Measurements from ENCODE around the gene ABHD12.

DNA sequence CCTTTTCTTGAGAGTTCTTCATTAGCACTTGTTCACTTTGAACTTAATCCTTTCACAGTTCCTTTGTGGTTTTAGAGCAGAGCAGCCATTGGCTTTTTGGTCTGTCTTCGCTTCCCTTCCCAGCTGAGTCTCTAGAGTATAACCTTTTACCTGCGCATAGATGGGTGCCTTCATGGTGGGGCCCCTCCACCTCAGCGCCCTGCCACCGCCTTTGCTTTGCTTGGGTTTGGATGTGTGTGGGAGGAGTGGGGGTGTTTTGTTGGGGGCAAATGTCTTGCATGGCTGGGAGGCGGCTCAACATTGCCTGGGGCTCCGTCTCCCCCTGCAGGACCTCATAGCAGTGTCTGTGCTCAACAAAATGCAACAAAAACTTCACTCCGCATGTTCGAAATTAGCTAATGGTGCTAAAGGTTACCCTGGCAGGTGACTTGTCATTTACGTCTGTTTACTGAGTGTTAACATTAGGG, 130.8 kb downstream of the ABHD12 start:
- TF ChIP-seq, protein P1, sequence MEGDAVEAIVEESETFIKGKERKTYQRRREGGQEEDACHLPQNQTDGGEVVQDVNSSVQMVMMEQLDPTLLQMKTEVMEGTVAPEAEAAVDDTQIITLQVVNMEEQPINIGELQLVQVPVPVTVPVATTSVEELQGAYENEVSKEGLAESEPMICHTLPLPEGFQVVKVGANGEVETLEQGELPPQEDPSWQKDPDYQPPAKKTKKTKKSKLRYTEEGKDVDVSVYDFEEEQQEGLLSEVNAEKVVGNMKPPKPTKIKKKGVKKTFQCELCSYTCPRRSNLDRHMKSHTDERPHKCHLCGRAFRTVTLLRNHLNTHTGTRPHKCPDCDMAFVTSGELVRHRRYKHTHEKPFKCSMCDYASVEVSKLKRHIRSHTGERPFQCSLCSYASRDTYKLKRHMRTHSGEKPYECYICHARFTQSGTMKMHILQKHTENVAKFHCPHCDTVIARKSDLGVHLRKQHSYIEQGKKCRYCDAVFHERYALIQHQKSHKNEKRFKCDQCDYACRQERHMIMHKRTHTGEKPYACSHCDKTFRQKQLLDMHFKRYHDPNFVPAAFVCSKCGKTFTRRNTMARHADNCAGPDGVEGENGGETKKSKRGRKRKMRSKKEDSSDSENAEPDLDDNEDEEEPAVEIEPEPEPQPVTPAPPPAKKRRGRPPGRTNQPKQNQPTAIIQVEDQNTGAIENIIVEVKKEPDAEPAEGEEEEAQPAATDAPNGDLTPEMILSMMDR (IDR thresholded peaks at IDR 0.05): no peak
- no peak for TF ChIP-seq EZH2 (IDR thresholded peaks at IDR 0.05; ENCODE audit: borderline replicate concordance, insufficient read depth, low read depth, low read length, poor library complexity, severe bottlenecking)
